ENCODE results near the gene CDK17. TPM values are rescaled to one million over a fixed set of nuclear protein-coding genes. Genes with fewer than 3 reads are reported as not detected.

CDK17 gene
- total RNA-seq, 1 donor from 2014 or later = 51.4 TPM

DNA sequence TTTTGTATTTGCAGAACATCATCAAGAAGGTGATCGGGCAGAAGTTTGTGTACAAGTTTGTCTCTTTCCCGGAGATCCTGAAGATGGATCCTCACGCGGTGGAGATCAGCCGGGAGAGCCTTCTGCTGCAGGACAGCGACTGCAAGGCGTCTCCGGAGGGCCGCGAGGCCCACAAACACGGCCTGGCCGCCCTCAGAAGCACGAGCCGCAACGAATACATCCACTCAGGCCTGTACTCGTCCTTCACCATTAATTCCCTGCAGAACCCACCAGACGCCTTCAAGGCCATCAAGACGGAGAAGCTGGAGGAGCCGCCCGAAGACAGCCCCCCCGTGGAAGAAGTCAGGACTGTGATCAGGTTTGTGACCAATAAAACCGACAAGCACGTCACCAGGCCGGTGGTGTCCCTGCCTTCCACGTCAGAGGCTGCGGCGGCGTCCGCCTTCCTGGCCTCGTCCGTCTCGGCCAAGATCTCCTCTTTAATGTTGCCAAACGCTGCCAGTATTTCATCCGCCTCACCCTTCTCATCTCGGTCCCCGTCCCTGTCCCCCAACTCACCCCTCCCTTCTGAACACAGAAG is 153.2 kb downstream of the CDK17 start:
- intact Hi-C loops (cut with micrococcal nuclease) = no loop called here

GRCh38 chr12:96244826-96245225 is 155.4 kb downstream of the CDK17 start:
- intact Hi-C loops (cut with micrococcal nuclease) = no loop called here

- intact Hi-C loops (cut with micrococcal nuclease) = loop anchor here (1.0 to 2.0 kb wide), 2 partner anchors 16 to 159 kb away; no protein-coding TSS in a partner anchor
Observed at GRCh38 chr12:96242597-96242996, 157.6 kb downstream of the CDK17 start.

- intact Hi-C loops (cut with micrococcal nuclease) = loop anchor here (1.0 to 2.0 kb wide), 3 partner anchors 17 to 204 kb away; no protein-coding TSS in a partner anchor
Observed at GRCh38 chr12:96241846-96242256, 158.4 kb downstream of the CDK17 start.

DNA sequence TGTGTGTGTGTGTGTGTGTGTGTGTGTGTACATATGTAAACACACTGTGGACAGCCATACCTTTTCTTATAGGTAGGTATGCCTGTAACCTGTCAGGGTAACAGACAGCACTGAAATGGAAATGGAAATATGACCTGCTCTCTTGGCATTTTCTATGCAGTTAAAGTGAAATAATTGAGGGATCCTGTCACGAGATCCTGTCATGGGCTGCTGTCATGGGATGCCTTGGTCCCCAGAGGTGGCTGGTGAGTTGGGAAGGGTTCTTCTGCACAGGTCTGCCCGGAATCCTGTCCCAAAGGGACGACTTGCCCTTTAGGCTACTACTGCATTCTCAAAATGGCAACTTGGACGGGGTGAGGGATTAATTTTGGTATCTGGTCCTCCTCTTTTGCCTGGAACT is 158.8 kb downstream of the CDK17 start:
- intact Hi-C loops (cut with micrococcal nuclease) = loop anchor here (1.0 kb wide), 1 partner anchor 205 kb away; no protein-coding TSS in a partner anchor

GRCh38 chr12:96240656-96241055 is 159.6 kb downstream of the CDK17 start:
- intact Hi-C loops (cut with micrococcal nuclease) = loop anchor here (1.0 kb wide), 1 partner anchor 206 kb away; no protein-coding TSS in a partner anchor

DNA sequence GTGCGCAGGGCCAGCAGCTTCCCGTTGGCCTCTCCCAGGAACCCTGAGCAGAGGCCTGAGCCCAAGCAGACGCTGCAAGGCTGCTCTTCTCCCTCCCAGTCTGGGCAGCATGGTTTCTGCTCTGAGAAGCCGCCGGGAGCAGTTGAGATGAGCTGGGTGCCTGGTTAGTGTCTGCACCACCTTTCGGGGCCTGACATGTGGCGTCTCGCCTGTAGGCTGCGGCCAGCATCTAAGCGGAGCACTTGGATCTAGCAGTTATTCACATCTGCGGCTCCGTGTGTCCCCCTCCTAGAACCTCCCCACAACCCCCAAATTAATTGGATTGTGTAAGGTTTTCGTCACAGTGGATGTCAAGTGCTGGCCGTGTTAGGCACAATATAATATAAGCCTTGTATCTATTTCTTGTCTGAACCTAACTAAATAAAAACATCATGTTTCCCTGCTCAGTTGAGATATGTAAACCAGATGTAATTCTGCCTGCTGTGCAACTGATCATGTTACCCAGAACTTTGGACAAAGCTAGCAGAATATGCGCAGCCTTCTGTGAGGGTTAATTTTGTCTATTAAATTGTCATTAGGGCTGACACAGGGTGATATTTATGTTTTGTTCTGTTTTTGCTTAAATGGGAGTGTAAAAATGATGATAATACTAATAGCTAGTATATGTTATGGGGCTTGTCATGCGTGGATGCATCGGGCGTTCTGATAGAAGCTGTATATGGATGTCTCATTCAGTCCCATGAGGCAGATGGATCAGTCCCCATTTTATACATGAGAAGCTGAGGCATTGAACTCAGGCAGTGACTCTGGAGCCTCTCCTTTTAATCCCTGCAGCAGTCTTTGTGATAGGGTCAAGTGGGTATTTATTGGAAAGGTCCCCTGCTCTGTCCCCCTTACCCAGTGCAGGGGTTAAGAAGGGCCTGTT is 160.3 kb downstream of the CDK17 start:
- intact Hi-C loops (cut with micrococcal nuclease) = no loop called here

- intact Hi-C loops (cut with micrococcal nuclease) = no loop called here
Observed at GRCh38 chr12:96238336-96239047, 161.7 kb downstream of the CDK17 start.

- intact Hi-C loops (cut with micrococcal nuclease) = loop anchor here (2.0 kb wide), 5 partner anchors 43 to 295 kb away; partner anchors contain the start of genes AMDHD1, CCDC38, CFAP54 and ELK3
Observed at GRCh38 chr12:96237465-96238077, 162.7 kb downstream of the CDK17 start.

GRCh38 chr12:96237035-96237434 is 163.2 kb downstream of the CDK17 start:
- intact Hi-C loops (cut with micrococcal nuclease) = loop anchor here (2.0 kb wide), 5 partner anchors 42 to 294 kb away; partner anchors contain the start of genes AMDHD1, CCDC38, CFAP54 and ELK3

- intact Hi-C loops (cut with micrococcal nuclease) = loop anchor here (1.0 to 2.0 kb wide), 6 partner anchors 21 to 294 kb away; partner anchors contain the start of genes AMDHD1, CCDC38, CFAP54 and ELK3
Observed at GRCh38 chr12:96236221-96236822, 163.9 kb downstream of the CDK17 start.

DNA sequence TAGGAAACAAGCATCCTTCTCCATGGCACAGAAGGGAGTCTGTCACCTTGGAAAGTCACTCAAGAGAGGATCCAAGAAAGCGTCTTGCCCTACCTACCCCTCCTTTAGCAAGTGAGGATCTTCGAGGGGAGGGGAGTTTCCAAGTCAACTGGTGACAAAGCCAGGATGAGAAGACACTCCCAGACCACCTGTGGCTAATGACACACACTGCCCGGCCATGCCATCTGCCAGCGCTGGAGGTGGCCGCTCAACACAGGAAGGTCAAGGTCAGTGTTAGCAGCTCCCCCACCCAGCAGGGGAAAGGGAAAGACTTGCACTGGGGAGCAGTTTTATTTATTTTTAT is 164.8 kb downstream of the CDK17 start:
- intact Hi-C loops (cut with micrococcal nuclease) = no loop called here

DNA sequence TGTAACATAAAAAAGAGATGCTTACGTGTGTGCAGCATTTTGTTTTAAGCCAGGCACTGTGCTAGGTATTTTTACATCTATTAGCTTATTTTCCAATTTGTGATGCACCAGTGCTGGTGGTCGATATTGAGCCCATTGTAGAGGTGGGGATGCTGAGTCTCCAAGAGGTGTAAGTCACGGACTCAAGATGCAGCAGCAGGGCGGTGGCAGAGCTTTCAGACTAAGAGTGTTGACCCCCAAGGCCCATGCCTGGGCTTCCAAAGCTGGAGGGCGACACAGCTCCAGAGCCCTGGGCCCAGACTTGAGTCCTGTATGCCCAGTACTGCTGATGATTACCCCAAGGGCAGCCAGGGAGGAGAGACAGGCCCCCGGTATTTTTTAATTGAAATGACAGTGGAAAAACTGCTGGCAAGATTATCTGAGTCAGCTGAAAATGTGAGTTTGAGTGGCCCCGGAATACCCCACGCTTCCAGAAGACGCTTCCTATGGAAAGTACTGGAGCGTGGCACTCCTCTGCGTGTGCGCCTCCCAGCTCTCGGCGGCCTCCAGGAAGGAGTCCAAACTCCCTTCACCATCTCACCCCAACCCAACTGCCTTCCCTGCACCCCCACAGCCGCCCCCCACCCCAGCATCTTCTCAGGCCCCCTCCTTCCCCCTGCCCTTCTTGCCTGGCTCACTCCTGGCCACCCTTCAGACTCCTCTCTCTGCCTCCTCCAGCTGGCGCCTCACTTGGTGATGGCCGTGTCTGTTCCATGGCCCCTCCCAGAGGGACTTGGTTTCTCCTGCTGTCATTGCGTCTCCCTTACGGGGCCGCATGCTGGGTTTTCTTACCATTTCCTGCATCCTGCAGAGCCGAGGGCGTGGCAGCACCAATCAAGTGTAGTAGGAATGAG is 165.4 kb downstream of the CDK17 start:
- intact Hi-C loops (cut with micrococcal nuclease) = no loop called here

DNA sequence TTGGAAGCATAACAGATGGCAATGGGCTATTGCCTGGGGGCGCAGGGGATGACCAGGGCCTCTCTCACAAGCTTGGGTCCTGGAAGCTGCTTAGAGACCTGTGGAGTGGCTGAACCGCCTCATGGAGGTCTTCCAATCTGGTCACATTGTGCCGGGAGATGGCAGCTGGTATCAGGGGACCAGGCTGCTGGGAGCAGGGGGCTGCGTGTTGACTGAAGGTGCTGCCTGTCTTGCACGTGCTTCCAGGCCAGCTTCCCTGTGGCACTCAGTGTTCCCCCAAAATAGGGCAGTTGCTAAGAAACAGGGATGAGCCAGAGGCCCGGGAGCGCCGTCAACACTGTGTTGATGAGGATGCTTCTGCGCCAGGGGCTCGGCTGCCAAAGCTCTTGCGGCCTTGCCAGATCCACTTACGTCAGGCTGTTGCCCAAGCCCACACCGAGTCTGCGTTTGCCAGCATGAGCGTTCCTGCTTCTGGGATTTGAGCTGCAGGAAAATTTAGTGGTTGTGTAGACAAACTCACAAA is 166.2 kb downstream of the CDK17 start:
- intact Hi-C loops (cut with micrococcal nuclease) = no loop called here

DNA sequence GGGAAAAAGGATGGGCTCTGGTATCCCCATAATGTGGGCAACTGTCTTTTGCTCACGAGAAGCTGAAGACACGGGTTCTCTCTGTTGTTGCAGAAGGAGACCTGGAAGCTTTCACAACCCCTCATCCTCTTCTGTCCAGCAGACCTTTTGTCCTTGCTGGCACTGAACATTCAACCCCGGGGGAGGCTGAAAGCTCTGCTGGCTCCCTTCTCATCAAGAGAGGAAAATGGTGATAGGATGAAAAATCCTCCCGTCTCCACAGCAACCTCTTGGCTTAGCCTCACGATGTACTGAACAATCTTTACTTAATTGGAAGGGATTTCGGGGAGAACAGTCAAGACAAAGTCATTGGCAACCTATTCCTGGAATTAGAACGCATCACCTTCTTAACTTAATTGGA is 167.1 kb downstream of the CDK17 start:
- intact Hi-C loops (cut with micrococcal nuclease) = no loop called here

GRCh38 chr12:96230646-96231045 is 169.6 kb downstream of the CDK17 start:
- intact Hi-C loops (cut with micrococcal nuclease) = no loop called here

DNA sequence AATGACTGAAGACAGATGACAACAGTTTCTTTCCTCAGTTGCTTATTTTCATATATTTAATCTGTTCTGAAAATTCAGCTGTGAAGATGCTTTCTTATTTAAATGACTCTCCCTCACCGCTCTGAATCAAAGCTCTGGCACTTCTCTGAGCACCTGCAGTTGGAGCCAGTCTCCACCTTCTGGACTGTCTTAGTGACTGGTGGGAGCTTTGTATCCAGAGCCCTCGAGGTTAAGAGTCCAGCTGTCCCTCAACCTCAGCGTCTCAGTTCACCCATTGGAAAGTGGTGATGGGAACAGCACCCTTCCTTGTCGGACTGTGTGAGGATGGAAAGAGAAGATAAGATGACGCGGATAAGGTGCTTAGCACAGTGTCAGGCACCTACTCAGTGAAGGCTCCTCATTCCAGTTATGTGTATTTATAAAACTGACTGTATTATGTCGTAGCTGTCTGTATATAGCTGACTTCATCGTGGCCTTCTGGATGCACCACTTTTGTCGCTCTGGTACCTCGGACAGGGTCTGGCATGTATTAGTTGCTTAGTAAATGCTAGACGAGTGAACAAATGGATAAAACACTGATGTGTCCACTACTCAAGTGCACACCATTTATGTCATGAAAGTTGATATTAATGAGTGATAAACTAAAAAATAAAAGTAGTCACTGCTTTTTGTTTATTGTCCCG is 171.5 kb downstream of the CDK17 start:
- intact Hi-C loops (cut with micrococcal nuclease) = no loop called here
